Cardiac muscle cell (in vitro differentiated cells and primary cell): Measurements from ENCODE around the gene GATB. TPM values are rescaled to one million over a fixed set of nuclear protein-coding genes. Genes with fewer than 3 reads are reported as not detected.

ENCODE experiments used
- DNase-seq, 2 donors: peaks; one replicate each; pipeline versions ENCODE4 v3.0.0 to v3.0.0-alpha.2; 2010 to 2017; ENCODE audit warnings: low read depth in 1 of 2, low spot score in 1 of 2
- H3K27ac ChIP-seq: fragments of 200-600 bp; sonication (generic); 2 replicates; pipeline ENCODE4 v1.5.1; 2016
- H3K27me3 ChIP-seq: fragments of 200-600 bp; sonication (generic); 2 replicates; pipeline ENCODE4 v1.6.0; 2016; ENCODE audit warnings: control low read depth
- H3K36me3 ChIP-seq: fragments of 200-600 bp; sonication (generic); 2 replicates; pipeline ENCODE4 v1.5.1; 2016; ENCODE audit warnings: control low read depth
- H3K4me1 ChIP-seq: fragments of 200-600 bp; sonication (generic); 2 replicates; pipeline ENCODE4 v1.8.1; 2017; ENCODE audit warnings: low read depth, mild to moderate bottlenecking, mixed run types
- H3K4me3 ChIP-seq: fragments of 200-600 bp; sonication (generic); 2 replicates; pipeline ENCODE4 v1.5.1; 2016; ENCODE audit warnings: mild to moderate bottlenecking
- H3K9me3 ChIP-seq: fragments of 200-600 bp; sonication (generic); 2 replicates; pipeline ENCODE4 v1.5.1; 2017; ENCODE audit warnings: low read depth, mild to moderate bottlenecking, control low read depth
- polyA plus RNA-seq: library from polyadenylated mRNA; unstranded; fragments of >200 nt; fragmentation: Nextera tagmentation; extraction: Ambion mirVana; gene quantifications from 2 replicates; pipeline ENCODE4 v1.2.1, GENCODE V29; 2016
- total RNA-seq: library from RNA; depleted of rRNA; stranded (reverse); fragments of >200 nt; gene quantifications from 2 replicates; pipeline ENCODE4 v1.2.3, GENCODE V29; 2016
- TF ChIP-seq, protein P1 (sequence below): IDR thresholded peaks from 2 replicates; pipeline ENCODE4 v1.5.1; 2012; ENCODE audit warnings: low read depth, mild to moderate bottlenecking, low read length

The GATB gene
- total and polyA plus RNA-seq, 2 experiments from 2014 or later: 24.4 to 45.3 TPM

DNA sequence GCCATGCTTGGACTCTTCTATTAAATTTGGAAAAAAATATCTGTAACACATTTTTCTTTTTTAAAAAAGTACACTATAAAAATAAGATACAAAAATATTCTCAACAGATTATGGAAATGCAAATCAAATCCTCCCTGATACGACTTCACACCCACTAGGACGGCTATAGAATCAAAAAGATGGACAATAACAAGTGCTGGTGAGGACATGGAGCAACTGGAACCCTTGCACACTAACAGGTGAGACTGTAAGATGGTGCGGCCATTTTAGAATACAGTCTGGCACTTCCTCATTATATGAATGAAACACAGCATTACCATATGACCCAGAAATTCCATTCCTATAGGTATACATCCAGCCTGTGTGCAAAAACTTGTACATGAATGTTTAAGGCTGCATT, 83.6 kb downstream of the GATB start:
- Histone ChIP-seq H3K4me3 (no peak overlapping the region), H3K9me3 (no peaks in the 10 kb centered on the region), H3K36me3 (no peaks in the 10 kb centered on the region), H3K4me1 (peaks cover 51% of the 10 kb centered on the region), H3K27me3 (no peaks in the 10 kb centered on the region), H3K27ac (no peak overlapping the region)
- TF ChIP-seq, protein P1, sequence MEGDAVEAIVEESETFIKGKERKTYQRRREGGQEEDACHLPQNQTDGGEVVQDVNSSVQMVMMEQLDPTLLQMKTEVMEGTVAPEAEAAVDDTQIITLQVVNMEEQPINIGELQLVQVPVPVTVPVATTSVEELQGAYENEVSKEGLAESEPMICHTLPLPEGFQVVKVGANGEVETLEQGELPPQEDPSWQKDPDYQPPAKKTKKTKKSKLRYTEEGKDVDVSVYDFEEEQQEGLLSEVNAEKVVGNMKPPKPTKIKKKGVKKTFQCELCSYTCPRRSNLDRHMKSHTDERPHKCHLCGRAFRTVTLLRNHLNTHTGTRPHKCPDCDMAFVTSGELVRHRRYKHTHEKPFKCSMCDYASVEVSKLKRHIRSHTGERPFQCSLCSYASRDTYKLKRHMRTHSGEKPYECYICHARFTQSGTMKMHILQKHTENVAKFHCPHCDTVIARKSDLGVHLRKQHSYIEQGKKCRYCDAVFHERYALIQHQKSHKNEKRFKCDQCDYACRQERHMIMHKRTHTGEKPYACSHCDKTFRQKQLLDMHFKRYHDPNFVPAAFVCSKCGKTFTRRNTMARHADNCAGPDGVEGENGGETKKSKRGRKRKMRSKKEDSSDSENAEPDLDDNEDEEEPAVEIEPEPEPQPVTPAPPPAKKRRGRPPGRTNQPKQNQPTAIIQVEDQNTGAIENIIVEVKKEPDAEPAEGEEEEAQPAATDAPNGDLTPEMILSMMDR: no peak
- no peak for DNase-seq

DNA sequence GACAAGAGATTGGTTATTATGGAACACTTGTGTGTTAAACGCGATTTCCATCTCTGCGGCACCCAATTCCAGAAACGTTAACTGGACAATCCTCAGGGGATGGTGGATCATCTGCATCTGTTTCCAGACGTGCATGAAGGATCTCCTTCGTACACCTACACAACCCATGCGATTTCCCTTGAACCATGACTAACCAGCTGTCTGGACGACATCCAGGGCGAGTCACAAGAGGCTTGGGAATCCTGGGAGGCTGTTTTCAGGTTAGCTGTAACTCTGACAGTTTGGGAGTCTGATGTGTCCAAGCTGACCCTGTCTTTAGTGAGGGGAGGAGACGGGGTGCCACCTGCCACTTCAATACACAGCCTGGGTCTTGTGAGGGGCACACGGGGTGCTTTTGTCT, 84.5 kb downstream of the GATB start:
- Histone ChIP-seq H3K27ac (peak overlapping the region; percentile 74), H3K9me3 (no peaks in the 10 kb centered on the region), H3K36me3 (no peaks in the 10 kb centered on the region), H3K27me3 (no peaks in the 10 kb centered on the region), H3K4me3 (no peak overlapping the region), H3K4me1 (peaks cover 60% of the 10 kb centered on the region)
- DNase-seq: peak in 1 of 2 donors; percentile 67
- TF ChIP-seq, protein P1: no peak

DNA sequence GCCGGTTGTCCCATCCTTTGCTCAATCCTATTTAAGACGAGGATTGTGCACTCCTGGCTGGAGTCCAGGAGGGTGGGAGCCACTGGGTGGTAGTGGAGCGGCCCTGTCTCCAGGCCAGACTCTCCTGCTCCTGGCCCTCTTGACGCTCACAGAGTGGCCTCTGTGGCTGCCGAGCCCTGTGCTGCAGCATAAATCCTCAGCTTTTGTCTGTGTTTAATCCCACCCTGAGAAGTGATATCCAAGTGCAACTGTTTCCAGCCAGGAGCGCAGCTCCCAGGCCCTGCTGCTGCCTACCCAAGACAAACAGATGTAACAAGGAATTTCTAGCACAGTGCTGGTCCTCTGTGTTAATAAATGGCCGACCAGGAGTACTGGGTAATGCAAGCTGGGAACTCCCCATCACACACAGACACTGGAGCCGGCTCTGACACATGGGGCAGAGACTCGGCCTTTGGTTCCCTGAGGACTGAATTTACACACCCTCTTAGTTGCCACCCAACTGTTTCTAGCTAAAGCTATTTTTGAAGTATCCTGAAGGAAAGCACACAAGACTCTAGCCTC, 85.3 kb downstream of the GATB start:
- peak in 1 of 2 donors; percentile 39 for DNase-seq
- TF ChIP-seq, protein P1: no peak
- no peak overlapping the region for H3K4me3 ChIP-seq
- H3K27me3 ChIP-seq: no peaks in the 10 kb centered on the region
- peaks cover 68% of the 10 kb centered on the region for H3K4me1 ChIP-seq
- peak overlapping the region; percentile 74 for H3K27ac ChIP-seq
- H3K36me3 ChIP-seq: no peaks in the 10 kb centered on the region
- H3K9me3 ChIP-seq: no peaks in the 10 kb centered on the region

DNA sequence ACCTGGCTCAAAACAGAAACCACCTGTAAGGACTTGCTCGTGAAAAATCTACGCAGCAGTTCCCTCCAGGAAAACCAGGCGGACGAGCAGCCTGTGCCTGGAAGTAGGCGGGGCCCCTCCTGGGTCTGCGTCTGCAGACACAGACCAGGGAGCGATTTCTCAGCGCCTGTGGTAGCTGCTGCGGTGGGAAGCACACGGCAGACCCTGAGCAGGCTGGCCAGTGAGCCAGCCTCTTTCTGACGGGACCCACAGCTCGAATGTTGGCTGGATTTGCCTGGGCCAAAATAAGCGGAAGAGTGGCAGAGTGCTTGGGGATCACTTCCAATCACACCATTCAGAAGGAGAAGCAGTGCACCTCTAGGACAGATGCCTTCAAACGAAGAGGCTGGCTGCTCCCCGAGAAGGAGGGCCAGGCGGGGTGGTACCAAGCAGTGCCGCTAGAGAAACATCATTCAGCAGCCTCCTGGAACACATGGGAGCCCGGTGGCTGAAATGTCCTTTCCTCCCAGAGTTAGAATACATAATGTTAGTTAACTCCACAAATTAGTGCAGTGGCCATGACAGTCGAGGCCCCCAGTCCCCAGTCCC, 85.9 kb downstream of the GATB start:
- TF ChIP-seq, protein P1: no peak
- Histone ChIP-seq H3K27ac (peak overlapping the region; percentile 74), H3K27me3 (no peaks in the 10 kb centered on the region), H3K36me3 (no peaks in the 10 kb centered on the region), H3K4me1 (peaks cover 70% of the 10 kb centered on the region), H3K9me3 (no peaks in the 10 kb centered on the region), H3K4me3 (no peak overlapping the region)
- peak; percentile 56 to 78 for DNase-seq

DNA sequence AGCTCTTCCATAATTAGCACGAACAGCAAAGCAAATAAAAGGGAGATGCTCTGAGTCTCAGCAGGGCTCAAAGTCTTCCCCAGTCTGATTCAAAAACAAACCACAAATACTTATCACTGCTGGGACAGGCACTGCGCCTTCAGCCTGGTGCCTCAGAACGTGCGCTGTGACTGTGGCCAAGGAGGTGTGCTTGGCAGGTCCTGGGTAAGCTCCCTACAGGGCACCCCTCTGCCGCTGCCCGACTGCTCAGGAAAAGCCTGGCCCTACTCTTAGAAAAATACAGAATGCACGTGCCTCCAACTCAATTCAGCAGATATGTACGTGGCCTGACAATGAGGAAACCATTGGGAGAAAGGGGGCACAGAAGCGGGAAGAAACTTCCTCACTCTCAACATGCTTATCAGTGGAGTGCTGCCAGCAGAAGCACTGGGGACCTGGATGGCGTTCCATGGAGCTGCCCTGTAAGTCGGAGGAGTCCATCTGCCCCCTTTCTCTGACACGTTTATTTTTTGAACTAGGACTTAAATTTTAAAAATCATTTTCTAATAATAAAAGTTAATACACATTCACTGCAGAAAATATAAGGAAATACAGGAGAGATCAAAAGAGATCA, 86.8 kb downstream of the GATB start:
- Histone ChIP-seq H3K36me3 (no peaks in the 10 kb centered on the region), H3K9me3 (no peaks in the 10 kb centered on the region), H3K4me1 (peaks cover 70% of the 10 kb centered on the region), H3K27ac (no peak overlapping the region), H3K4me3 (no peak overlapping the region), H3K27me3 (no peaks in the 10 kb centered on the region)
- no peak for DNase-seq
- TF ChIP-seq, protein P1: no peak
